VCaP (cell line): ENCODE data around the gene REG3G.
A peak's percentile ranks its signal among the peaks of the same experiment; 100 is the strongest.

ENCODE experiments used
- H3K27ac ChIP-seq: fragments of 450-650 bp; 2 replicates; pipeline ENCODE4 v1.5.1; 2017
- TF ChIP-seq, protein P1 (sequence below): fragments of 450-650 bp; conservative IDR thresholded peaks from 2 replicates; pipeline ENCODE4 v1.5.1; 2017; ENCODE audit warnings: mild to moderate bottlenecking, moderate library complexity

Gene REG3G

DNA sequence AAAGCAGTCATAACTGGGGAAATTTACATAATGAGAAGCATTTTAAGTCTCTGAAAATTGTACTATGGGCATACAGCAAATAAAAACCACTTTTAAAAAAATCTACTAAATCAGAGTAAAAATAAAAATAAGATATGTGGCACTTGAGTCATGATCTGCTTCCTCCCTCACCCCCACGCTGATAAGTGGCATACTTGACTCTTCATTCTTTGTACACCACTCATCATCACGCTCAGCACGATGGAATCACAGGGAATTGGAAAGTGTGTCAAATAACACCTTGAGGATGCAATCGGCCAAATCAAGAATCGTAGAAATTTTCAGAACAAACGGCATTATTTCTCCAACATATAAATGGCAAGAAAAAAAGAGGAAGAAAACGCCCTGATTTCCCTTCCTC lies 41.1 kb upstream of the REG3G start:
- TF ChIP-seq, protein P1, sequence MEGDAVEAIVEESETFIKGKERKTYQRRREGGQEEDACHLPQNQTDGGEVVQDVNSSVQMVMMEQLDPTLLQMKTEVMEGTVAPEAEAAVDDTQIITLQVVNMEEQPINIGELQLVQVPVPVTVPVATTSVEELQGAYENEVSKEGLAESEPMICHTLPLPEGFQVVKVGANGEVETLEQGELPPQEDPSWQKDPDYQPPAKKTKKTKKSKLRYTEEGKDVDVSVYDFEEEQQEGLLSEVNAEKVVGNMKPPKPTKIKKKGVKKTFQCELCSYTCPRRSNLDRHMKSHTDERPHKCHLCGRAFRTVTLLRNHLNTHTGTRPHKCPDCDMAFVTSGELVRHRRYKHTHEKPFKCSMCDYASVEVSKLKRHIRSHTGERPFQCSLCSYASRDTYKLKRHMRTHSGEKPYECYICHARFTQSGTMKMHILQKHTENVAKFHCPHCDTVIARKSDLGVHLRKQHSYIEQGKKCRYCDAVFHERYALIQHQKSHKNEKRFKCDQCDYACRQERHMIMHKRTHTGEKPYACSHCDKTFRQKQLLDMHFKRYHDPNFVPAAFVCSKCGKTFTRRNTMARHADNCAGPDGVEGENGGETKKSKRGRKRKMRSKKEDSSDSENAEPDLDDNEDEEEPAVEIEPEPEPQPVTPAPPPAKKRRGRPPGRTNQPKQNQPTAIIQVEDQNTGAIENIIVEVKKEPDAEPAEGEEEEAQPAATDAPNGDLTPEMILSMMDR: no peak
- H3K27ac ChIP-seq: no peak overlapping the region

DNA sequence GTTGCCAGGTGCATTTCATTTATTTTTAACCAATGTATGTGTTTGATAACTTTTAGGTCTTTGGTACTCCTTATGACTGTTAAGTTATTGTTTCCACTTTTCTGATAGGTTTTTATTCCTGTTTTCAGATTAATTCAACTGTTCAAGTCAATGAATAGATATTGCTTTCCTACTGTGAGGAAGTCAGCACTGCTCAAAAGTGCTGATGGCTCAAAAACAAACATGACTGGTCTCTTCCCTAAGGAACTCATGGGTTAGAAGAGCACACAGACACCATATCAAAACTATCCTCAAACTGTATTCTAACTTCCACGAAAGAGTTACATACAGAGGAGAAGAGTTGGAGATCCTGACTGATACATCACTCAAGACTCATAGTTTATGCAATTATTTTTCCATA lies 39.9 kb upstream of the REG3G start:
- H3K27ac ChIP-seq: no peak overlapping the region
- TF ChIP-seq, protein P1: no peak

DNA sequence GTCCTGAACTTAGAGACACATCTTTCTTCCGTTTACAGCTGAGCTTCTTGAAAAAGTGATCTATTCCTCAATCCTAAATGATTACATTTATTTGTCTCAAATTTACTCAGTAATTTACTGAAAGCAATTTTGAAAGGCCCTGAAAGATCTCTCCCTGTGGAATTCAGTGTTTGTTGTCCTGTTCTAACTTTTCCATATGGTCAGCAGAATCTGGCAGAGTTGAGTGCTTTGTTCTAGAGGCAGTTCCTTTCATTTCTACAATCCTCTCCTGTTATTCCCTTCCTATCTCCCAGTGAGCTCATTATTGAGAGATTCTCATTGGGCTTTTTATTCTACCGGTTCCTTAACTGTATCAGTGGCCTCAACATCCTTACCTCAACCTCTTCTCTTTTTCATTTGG lies 36.5 kb upstream of the REG3G start:
- TF ChIP-seq, protein P1: no peak
- no peak overlapping the region for H3K27ac ChIP-seq

DNA sequence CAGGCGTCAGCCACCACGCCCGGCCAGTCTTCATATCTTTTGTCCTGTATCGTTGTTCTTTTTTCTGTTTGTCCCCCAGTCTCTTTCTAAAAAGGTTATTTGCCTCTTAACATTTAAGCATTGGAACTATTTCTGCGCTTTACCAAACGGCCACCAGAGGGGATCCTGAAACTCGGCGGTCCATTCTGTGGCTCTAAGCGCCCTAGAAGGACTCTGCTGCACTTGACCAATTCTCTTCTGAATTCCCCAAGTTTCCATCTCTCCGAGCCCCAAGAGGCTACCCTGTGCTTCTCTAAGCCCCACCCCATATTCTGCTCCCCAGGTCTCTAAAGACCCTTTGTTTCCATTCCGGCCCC lies 33.1 kb upstream of the REG3G start:
- TF ChIP-seq, protein P1: peak; percentile 76
- no peak overlapping the region for H3K27ac ChIP-seq

DNA sequence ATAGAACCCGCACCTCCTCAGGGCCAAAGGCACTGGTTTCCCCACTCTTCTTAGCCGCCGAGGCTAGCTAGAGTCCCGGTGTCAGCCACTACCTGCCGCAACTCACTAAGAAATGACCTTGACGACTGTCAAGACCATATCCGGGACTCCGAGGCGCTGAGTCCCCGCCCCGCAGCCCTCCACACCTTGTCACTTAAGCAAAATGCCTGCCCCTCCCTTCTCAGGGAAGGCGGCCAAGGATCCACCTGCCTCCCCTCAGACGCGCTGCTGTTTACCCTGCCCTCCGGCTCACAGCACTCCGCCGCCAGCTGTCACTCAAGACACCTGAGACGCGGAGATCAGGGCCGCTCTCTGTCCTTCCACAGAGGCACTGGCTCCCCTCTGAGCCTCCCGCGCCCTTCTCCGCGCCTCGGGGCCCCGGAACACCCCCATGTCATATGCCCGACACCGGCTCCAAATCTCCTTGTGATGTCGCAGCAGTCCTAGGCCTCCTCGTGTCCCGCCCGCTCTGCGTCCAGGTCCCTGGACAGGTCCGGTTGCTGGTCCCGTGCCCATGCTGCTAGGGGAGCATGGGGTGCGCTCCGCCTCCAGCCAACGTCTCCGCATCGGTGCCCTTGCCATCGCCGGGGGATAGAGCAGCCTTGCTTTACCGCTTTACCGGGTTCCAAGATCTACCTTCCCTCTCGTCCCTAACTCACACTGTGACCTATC lies 32.5 kb upstream of the REG3G start:
- H3K27ac ChIP-seq: no peak overlapping the region
- TF ChIP-seq, protein P1: peak; percentile 50

DNA sequence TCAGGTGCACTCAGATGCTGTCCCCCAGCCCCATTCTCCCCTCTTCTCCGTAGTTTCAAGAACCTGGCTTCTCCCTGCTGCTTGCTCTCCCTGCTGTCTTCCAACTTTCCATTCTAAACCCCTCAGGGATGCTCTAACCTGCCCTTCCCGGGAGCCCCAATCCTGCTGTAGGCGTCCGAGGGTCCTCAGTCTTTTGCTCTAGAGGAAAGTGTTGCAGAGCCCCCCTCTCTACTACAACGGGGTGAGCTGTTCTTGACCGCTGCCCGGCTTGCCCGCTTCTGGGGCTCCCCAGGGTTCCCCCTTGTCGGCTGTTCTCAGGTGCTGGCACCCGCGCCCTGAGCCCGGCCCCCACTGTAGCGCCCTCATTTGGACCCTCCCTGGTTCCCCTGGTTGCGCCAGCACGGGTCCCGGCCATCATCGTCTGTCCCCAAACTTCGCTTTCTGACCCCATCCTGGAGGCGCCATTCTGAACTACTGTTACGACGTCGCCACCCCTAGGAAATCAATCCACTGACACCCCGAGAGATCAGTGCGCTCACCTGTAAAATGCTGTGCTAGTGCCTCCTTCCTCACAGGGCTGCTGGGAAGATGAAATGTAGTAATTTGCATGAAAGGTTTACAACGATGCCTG lies 31.9 kb upstream of the REG3G start:
- TF ChIP-seq, protein P1: no peak
- H3K27ac ChIP-seq: no peak overlapping the region

DNA sequence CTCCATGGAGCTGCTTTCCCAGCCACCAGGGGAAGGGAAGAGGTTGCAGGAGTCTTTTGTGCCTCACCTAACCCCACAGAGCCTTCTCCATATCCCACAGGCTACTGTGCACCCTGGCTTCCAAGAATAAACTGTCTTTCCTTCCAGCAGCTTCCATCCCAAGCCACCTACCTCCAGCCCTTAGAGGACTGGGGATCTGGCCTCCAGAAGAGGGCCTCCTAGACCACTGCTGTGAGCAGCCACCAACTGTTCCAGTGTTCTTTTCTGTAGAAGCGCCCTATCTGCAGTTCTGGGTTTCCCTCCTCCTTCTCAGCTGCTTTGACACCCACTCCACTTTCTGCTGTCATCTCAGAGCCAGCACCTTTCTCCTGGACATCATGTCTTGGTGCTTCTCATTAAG lies 30.7 kb upstream of the REG3G start:
- TF ChIP-seq, protein P1: no peak
- H3K27ac ChIP-seq: no peak overlapping the region
